Measurements from ENCODE around the gene ATXN2L. TPM values are rescaled to one million over a fixed set of nuclear protein-coding genes. Genes with fewer than 3 reads are reported as not detected.
"Not testable (repeated sequence)": the region's sequence is repeated elsewhere in the genome, so short reads cannot be mapped to it uniquely, and the experiment has no call there.

ATXN2L gene, protein sequence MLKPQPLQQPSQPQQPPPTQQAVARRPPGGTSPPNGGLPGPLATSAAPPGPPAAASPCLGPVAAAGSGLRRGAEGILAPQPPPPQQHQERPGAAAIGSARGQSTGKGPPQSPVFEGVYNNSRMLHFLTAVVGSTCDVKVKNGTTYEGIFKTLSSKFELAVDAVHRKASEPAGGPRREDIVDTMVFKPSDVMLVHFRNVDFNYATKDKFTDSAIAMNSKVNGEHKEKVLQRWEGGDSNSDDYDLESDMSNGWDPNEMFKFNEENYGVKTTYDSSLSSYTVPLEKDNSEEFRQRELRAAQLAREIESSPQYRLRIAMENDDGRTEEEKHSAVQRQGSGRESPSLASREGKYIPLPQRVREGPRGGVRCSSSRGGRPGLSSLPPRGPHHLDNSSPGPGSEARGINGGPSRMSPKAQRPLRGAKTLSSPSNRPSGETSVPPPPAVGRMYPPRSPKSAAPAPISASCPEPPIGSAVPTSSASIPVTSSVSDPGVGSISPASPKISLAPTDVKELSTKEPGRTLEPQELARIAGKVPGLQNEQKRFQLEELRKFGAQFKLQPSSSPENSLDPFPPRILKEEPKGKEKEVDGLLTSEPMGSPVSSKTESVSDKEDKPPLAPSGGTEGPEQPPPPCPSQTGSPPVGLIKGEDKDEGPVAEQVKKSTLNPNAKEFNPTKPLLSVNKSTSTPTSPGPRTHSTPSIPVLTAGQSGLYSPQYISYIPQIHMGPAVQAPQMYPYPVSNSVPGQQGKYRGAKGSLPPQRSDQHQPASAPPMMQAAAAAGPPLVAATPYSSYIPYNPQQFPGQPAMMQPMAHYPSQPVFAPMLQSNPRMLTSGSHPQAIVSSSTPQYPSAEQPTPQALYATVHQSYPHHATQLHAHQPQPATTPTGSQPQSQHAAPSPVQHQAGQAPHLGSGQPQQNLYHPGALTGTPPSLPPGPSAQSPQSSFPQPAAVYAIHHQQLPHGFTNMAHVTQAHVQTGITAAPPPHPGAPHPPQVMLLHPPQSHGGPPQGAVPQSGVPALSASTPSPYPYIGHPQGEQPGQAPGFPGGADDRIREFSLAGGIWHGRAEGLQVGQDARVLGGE
- 10 to 100 TPM; 43.4 to 73.9 (median 52.6) TPM for total RNA-seq

DNA sequence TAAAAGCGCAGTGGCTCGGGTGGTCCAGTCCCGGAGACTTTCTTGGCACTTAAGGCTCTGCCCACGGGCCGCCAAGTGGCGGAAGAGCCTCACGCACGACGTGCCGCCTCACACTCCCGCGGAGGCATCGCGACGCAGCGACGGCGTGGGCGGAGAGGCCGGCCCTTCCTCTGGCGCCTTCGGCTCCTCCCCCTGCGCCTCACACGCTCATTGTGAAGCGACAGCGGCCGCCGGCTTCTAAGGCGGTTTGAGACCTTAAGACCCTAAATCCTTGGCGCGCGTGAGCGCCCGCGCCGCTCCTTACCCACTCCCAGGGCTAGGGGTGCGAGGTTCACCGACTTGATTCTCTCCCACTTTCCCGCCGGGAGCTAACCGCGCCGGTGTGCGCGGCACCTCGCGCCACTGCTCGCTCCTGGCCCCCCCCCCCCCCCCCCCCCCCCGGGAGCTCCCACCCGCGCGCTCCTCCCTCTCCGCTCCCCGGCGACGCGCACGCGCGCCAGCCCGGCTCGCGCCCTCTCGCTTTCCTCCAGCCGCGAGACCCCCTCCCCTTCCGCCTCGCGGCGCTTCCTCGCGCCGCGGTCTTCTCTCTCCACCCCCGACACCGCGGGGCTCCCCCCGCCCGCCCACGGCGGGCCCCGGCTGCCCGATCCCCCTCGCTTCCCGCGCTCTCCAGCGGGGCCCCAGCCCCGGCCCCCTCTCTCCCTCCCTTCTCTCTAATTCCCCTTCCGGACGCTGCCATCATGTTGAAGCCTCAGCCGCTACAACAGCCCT, at the start of gene ATXN2L:
TSS of gene ATXN2L (plus strand) at position 480 of the 771 bp plus-strand sequence. CDS start at position 741, 261 bp downstream.
- H3K4me1 ChIP-seq: peaks cover 23 to 42% (median 30%) of the 10 kb centered on the region in 4 donors
- peaks cover 0 to 3% (median 0%) of the 10 kb centered on the region in 4 donors for H3K9me3 ChIP-seq
- peaks cover 16 to 34% (median 28%) of the 10 kb centered on the region in 4 donors for H3K36me3 ChIP-seq
- peak; percentile 96 for DNase-seq (ENCODE audit: extremely low spot score)
- TF ChIP-seq, protein P1, sequence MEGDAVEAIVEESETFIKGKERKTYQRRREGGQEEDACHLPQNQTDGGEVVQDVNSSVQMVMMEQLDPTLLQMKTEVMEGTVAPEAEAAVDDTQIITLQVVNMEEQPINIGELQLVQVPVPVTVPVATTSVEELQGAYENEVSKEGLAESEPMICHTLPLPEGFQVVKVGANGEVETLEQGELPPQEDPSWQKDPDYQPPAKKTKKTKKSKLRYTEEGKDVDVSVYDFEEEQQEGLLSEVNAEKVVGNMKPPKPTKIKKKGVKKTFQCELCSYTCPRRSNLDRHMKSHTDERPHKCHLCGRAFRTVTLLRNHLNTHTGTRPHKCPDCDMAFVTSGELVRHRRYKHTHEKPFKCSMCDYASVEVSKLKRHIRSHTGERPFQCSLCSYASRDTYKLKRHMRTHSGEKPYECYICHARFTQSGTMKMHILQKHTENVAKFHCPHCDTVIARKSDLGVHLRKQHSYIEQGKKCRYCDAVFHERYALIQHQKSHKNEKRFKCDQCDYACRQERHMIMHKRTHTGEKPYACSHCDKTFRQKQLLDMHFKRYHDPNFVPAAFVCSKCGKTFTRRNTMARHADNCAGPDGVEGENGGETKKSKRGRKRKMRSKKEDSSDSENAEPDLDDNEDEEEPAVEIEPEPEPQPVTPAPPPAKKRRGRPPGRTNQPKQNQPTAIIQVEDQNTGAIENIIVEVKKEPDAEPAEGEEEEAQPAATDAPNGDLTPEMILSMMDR (IDR thresholded peaks at IDR 0.05): peak in 2 of 3 experiments; percentile 33 to 43
- no peak for TF ChIP-seq EP300 (IDR thresholded peaks at IDR 0.05)
- peak; percentile 94 to 95 for TF ChIP-seq POLR2AphosphoS5 (IDR thresholded peaks at IDR 0.05)
- TF ChIP-seq POLR2A (IDR thresholded peaks at IDR 0.05; ENCODE audit: low read depth): peak; percentile 75
- H3K27ac ChIP-seq (replicated peaks in 1 of 4): peak within 1 kb of the TSS; percentile 99 to 100 (median 100)
- intact Hi-C loops (cut with DNase I): loop anchor here (5.0 kb wide), 2 partner anchors 40 to 125 kb away; partner anchors contain the start of gene SH2B1
- under 1% methylated on average over 48 of the region's 91 CpGs for WGBS
- H3K4me3 ChIP-seq: peak within 1 kb of the TSS; percentile 94 to 100 (median 99)
- H3K27me3 ChIP-seq: no peaks in the 10 kb centered on the region

DNA sequence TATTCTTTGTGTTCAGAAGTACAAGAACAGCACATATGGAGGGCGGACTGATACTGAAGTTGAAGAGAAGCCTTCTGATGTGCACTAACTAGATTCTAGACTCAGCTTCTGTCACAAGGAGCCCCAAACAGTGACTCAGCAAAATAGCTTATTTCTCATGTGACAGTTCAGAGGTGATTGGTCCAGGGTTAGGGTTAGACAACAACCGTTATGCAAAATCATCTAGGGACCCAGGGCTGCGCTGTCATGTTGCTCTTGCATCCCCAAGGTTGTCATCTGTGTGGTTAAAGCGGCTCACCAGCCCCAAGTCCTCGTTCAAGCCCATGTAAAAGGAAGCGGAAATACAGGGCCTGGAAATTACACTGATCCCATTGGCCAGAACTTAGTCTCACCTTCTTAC, 41.1 kb upstream of the ATXN2L start:
- H3K9me3 ChIP-seq; H3K27ac ChIP-seq (replicated peaks in 1 of 4); DNase-seq (ENCODE audit: extremely low spot score); H3K4me1 ChIP-seq; H3K4me3 ChIP-seq; H3K36me3 ChIP-seq; H3K27me3 ChIP-seq; intact Hi-C loops (cut with DNase I): not testable (repeated sequence)
- WGBS: no CpG with 5 or more reads among the region's 6 CpGs

DNA sequence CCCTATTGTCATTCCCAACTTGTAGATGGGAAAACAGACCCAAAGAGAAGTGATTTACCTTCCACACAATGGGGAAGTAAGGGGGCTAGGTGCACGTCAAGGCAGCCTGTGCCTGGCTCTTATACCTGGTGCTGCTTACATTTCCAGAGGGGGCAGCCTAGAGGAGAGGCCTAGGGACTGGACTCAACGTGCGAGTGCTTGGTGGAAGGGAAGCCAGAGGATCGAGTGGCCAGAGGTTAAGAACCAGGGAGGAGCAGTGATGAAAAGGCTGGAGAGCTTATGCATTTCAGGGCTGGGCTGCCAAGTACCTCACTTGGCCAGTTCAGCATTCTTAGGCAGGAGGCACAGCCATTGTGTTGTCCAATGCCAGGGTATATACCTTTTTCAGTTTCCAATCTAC, 40.4 kb upstream of the ATXN2L start:
- H3K4me3 ChIP-seq; H3K9me3 ChIP-seq; DNase-seq (ENCODE audit: extremely low spot score); intact Hi-C loops (cut with DNase I); H3K27ac ChIP-seq (replicated peaks in 1 of 4); H3K27me3 ChIP-seq; H3K36me3 ChIP-seq; H3K4me1 ChIP-seq: not testable (repeated sequence)
- WGBS: no CpG with 5 or more reads among the region's 4 CpGs

DNA sequence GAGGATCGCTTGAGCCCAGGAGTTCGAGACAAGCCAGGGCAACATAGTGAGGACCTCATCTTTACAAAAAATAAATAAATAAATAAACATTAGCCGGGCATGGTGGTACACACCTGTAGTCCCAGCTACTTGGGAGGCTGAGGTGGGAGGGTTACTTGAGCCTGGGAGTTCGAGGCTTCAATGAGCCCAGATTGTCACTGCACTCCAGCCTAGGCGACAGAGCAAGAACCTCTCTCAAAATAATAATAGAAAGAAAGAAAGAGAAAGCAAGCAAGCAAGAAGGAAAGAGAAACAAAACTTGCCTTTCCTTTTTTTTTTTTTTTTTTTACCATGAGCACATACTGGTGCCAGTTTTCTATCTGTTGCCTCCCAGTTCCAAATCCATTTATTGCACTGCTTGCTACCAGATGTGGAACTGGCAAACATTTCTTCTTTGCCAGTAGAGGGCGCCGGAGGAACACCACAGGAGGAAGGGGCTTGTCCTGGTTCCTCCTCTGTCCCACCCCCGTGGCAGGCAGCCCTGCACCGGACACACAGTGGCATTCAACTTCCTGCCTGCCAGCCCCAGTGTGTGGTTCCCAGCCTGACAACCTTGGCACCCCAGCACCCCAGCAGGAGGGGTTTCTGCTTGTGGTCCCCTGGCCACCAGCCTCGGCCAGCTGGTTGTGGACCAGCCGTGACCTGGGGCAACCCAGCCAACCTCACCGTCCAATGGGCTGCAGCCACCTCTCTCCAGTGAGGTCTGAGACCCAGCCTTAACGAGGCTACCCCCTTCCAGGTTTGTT, 20.4 kb upstream of the ATXN2L start:
- H3K4me1 ChIP-seq; intact Hi-C loops (cut with DNase I); DNase-seq (ENCODE audit: extremely low spot score); H3K27me3 ChIP-seq; H3K27ac ChIP-seq (replicated peaks in 1 of 4); H3K9me3 ChIP-seq; H3K36me3 ChIP-seq: not testable (repeated sequence)
- H3K4me3 ChIP-seq: peak overlapping the region in 2 of 4 donors; percentile 22 to 31
- 56% methylated on average over 3 of the region's 13 CpGs for WGBS
- TF ChIP-seq, protein P1 (IDR thresholded peaks at IDR 0.05): peak in 2 of 3 experiments; percentile 25 to 54

DNA sequence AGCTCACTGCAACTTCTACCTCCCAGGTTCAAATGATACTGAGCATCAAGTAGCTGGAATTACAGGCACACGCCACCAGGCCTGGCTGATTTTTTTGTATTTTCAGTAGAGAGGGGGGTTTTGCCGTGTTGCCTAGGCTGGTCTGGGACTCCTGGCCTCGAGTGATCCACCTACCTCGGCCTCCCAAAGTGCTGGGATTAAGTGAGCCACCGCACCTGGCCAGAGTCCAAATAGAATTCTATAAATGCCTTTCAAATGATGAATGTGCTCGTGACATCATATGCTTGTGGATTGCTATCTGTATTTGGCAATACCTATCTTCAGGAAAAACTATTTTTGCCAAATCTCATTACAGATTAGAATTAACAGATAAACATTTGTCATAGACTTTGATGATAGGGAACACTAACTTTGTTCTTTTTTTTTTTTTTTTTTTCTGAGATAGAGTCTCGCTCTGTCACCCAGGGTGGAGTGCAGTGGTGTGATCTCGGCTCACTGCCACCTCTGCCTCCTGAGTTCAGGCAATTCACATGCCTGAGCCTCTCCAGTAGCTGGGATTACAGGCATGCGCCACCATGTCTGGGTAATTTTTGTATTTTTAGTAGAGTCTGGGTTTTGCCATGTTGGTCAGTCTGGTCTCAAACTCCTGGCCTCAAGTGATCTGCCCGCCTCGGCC, 15.2 kb upstream of the ATXN2L start:
- H3K9me3 ChIP-seq; H3K4me3 ChIP-seq; H3K27me3 ChIP-seq; DNase-seq (ENCODE audit: extremely low spot score); H3K36me3 ChIP-seq; H3K4me1 ChIP-seq; H3K27ac ChIP-seq (replicated peaks in 1 of 4); intact Hi-C loops (cut with DNase I): not testable (repeated sequence)
- WGBS: no CpG with 5 or more reads among the region's 11 CpGs

All from esophagus muscularis mucosa (tissue), 4 donors.